SK-N-SH (cell line): ENCODE measurements around the gene CHRNG. TPM values are rescaled to one million over a fixed set of nuclear protein-coding genes. Genes with fewer than 3 reads are reported as not detected.

Source experiments
- CTCF ChIA-PET: fragments of 300-600, 350-600 bp; formaldehyde crosslinking; extraction: SDS; loops from one replicate; lab custom pipeline; 2021; lab: Yijun Ruan, JAX
- POLR2A ChIA-PET: fragments of 350-600 bp; sonication (Branson Sonifier 250); formaldehyde crosslinking; extraction: SDS; loops from one replicate; lab custom pipeline; 2020; ENCODE audit warnings: antibody characterized with exemption, inconsistent platforms; lab: Yijun Ruan, JAX
- DNase-seq: peaks from one replicate; pipeline ENCODE4 v3.0.0; 2012
- H2AFZ ChIP-seq: fragments of 200-600 bp; sonication (generic); 2 replicates; pipeline ENCODE4 v1.8.1; 2016; ENCODE audit warnings: antibody characterized with exemption, mild to moderate bottlenecking, low read depth
- H3F3A ChIP-seq: fragments of 200-600 bp; sonication (generic); replicated peaks from 2 replicates; pipeline ENCODE3; 2016; ENCODE audit warnings: antibody characterized with exemption, mild to moderate bottlenecking; ENCODE audit not compliant: insufficient read depth
- H3K27ac ChIP-seq, 2 experiments: fragments of 200-500 bp in 1 of 2; fragments of 200-600 bp in 1 of 2; sonication (Bioruptor generic) in 1 of 2; sonication (generic), shearing (Covaris generic) in 1 of 2; 2 replicates each; pipeline versions ENCODE4 v1.5.1 to v1.6.1; 2014 to 2016; ENCODE audit warnings: low read depth in 2 of 2, inconsistent platforms in 1 of 2, low read length in 1 of 2, mild to moderate bottlenecking in 1 of 2, mixed read lengths in 1 of 2
- H3K27me3 ChIP-seq: fragments of 200-600 bp; sonication (generic), shearing (Covaris generic); 2 replicates; pipeline ENCODE4 v1.6.1; 2016; ENCODE audit warnings: mixed run types; ENCODE audit not compliant: insufficient read depth
- H3K36me3 ChIP-seq, 2 experiments: fragments of 200-500 bp in 1 of 2; fragments of 200-600 bp in 1 of 2; sonication (Bioruptor generic) in 1 of 2; sonication (generic) in 1 of 2; replicated peaks in 1 of 2; 2 replicates each; pipeline versions ENCODE3 to v1.5.1; 2014 to 2016; ENCODE audit warnings: low read length in 1 of 2, mild to moderate bottlenecking in 1 of 2; ENCODE audit not compliant: insufficient read depth in 2 of 2, control insufficient read depth in 1 of 2
- H3K4me1 ChIP-seq, 2 experiments: fragments of 200-500 bp in 1 of 2; fragments of 200-600 bp in 1 of 2; sonication (Bioruptor generic) in 1 of 2; sonication (generic), shearing (Covaris generic) in 1 of 2; 2 replicates each; pipeline versions ENCODE4 v1.5.1 to v1.6.1; 2014 to 2016; ENCODE audit warnings: low read depth in 1 of 2, low read length in 1 of 2, mixed run types in 1 of 2; ENCODE audit not compliant: insufficient read depth in 2 of 2, control insufficient read depth in 1 of 2
- H3K4me2 ChIP-seq: fragments of 200-600 bp; sonication (generic), shearing (Covaris generic); 2 replicates; pipeline ENCODE4 v1.6.1; 2017; ENCODE audit warnings: mixed run types
- H3K4me3 ChIP-seq, 2 experiments: fragments of 200-500 bp in 1 of 2; fragments of 200-600 bp in 1 of 2; sonication (Bioruptor generic) in 1 of 2; sonication (generic), shearing (Covaris generic) in 1 of 2; 2 replicates each; pipeline versions ENCODE4 v1.5.1 to v1.8.1; 2014 to 2016; ENCODE audit warnings: low read depth in 2 of 2, inconsistent platforms in 1 of 2, low read length in 1 of 2, mild to moderate bottlenecking in 1 of 2, mixed read lengths in 1 of 2, moderate library complexity in 1 of 2
- H3K79me2 ChIP-seq: fragments of 200-600 bp; sonication (generic); 2 replicates; pipeline ENCODE4 v1.8.1; 2017; ENCODE audit warnings: mild to moderate bottlenecking; ENCODE audit not compliant: insufficient read depth
- H3K9ac ChIP-seq: fragments of 200-600 bp; sonication (generic); 2 replicates; pipeline ENCODE4 v1.6.1; 2017; ENCODE audit warnings: mixed run types
- H3K9me2 ChIP-seq: fragments of 200-600 bp; sonication (generic); 2 replicates; pipeline ENCODE4 v1.6.1; 2017; ENCODE audit warnings: mixed run types
- H3K9me3 ChIP-seq: fragments of 200-600 bp; sonication (generic); 2 replicates; pipeline ENCODE4 v1.6.1; 2017; ENCODE audit warnings: mixed run types, mild to moderate bottlenecking, moderate library complexity
- H4K20me1 ChIP-seq: fragments of 200-600 bp; sonication (generic); 2 replicates; pipeline ENCODE4 v1.6.1; 2017; ENCODE audit warnings: mild to moderate bottlenecking, mixed run types; ENCODE audit not compliant: insufficient read depth
- CHD2 ChIP-seq: fragments of 150-350 bp; IDR thresholded peaks from 2 replicates; pipeline ENCODE4 v1.6.1; 2018; ENCODE audit warnings: low read length; ENCODE audit not compliant: partially characterized antibody
- EP300 ChIP-seq, 2 experiments: IDR thresholded peaks; 2 replicates each; pipeline versions ENCODE4 v1.4.0 to v1.6.1; 2012; ENCODE audit warnings: borderline replicate concordance in 1 of 2, low read depth in 1 of 2, low read length in 1 of 2
- FOSL2 ChIP-seq: IDR thresholded peaks from 2 replicates; pipeline ENCODE4 v1.4.0; 2012; ENCODE audit warnings: low read depth, mild to moderate bottlenecking, moderate library complexity, borderline replicate concordance
- FOXM1 ChIP-seq: IDR thresholded peaks from 2 replicates; pipeline ENCODE4 v1.4.0; 2012; ENCODE audit warnings: low read depth, mild to moderate bottlenecking
- GATA2 ChIP-seq: sonication (generic); formaldehyde crosslinking; IDR thresholded peaks from 2 replicates; pipeline ENCODE4 v1.5.0; 2020; ENCODE audit warnings: mild to moderate bottlenecking, missing genetic modification reagents
- NFIC ChIP-seq: IDR thresholded peaks from 2 replicates; pipeline ENCODE4 v1.4.0; 2012; ENCODE audit warnings: borderline replicate concordance
- POLR2AphosphoS5 ChIP-seq: IDR thresholded peaks from 2 replicates; pipeline ENCODE4 v1.6.1; 2012; ENCODE audit warnings: low read depth, low read length
- RAD21 ChIP-seq: IDR thresholded peaks from 2 replicates; pipeline ENCODE4 v1.6.1; 2012; ENCODE audit warnings: mild to moderate bottlenecking, low read length
- RFX5 ChIP-seq: IDR thresholded peaks from 2 replicates; pipeline ENCODE4 v1.6.1; 2012; ENCODE audit warnings: mild to moderate bottlenecking, improper control_type of control experiment, low read length
- SIN3A ChIP-seq: IDR thresholded peaks from 2 replicates; pipeline ENCODE4 v1.6.1; 2012; ENCODE audit warnings: low read depth, mild to moderate bottlenecking, low read length, moderate library complexity, borderline replicate concordance
- SMC3 ChIP-seq: IDR thresholded peaks from 2 replicates; pipeline ENCODE4 v1.6.1; 2012; ENCODE audit warnings: low read depth, low read length, improper control_type of control experiment
- TAF1 ChIP-seq: IDR thresholded peaks from 2 replicates; pipeline ENCODE4 v1.6.1; 2012; ENCODE audit warnings: low read depth, mild to moderate bottlenecking, low read length, moderate library complexity, borderline replicate concordance
- YY1 ChIP-seq: IDR thresholded peaks from 2 replicates; pipeline ENCODE4 v1.4.0; 2012; ENCODE audit warnings: low read depth, mild to moderate bottlenecking
- WGBS: methylation state at CpG from one replicate; pipeline ENCODE4 v1.1.6; 2017; ENCODE audit warnings: low lambda C conversion rate; 5-methylcytosine and 5-hydroxymethylcytosine counted together
- polyA plus RNA-seq, 3 experiments: library from polyadenylated mRNA; depleted of rRNA; stranded (reverse); fragments of >200 nt; gene quantifications; 2 replicates each; pipeline ENCODE4 v1.2.3, GENCODE V29; 2012
- TF ChIP-seq, protein P1 (sequence below): IDR thresholded peaks from 2 replicates; pipeline ENCODE4 v1.6.1; 2012; ENCODE audit warnings: mild to moderate bottlenecking, low read depth, low read length, moderate library complexity
- TF ChIP-seq, protein P2 (sequence below): fragments of 150-350 bp; IDR thresholded peaks from 2 replicates; pipeline ENCODE4 v1.6.1; 2017; ENCODE audit warnings: antibody characterized with exemption, low read length, low read depth, borderline replicate concordance
- TF ChIP-seq, protein P3 (sequence below): IDR thresholded peaks from 2 replicates; pipeline ENCODE4 v1.4.0; 2012; ENCODE audit warnings: low read depth, borderline replicate concordance
- TF ChIP-seq, protein P4 (sequence below): fragments of 150-350 bp; IDR thresholded peaks from 2 replicates; pipeline ENCODE4 v1.6.1; 2016; ENCODE audit warnings: mild to moderate bottlenecking, low read depth, low read length
- TF ChIP-seq, protein P5 (sequence below): fragments of 200-600 bp; sonication (generic); IDR thresholded peaks from 2 replicates; pipeline ENCODE4 v1.6.1; 2017; ENCODE audit warnings: antibody characterized with exemption, mild to moderate bottlenecking, moderate library complexity
- TF ChIP-seq, protein P6 (sequence below): IDR thresholded peaks from 2 replicates; pipeline ENCODE4 v1.4.0; 2012; ENCODE audit warnings: low read depth

The CHRNG gene
- polyA plus RNA-seq, 1 of the 3 experiments (the other 2 are of a cell fraction), result not detected

DNA sequence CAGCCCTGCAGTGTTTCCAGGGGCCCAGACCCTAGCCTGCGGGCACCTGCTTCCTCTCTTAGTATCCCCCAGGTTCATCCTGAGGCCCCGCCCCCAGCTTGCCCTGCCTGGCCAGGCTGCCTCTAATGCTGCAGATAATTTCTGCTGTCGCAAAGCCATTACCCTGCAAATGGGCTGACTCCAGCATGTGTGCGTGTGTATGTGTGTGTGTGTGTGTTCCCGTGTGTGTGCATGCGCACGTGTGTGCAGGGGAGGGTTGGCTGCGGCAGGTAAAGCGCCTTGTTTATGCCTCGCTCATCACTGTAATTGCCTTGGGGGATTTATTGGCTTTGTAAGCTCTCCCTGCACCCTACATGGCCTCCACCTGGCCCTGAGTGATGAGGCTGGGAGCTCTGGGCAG is 26.9 kb upstream of the CHRNG start:
- H4K20me1 ChIP-seq, result no peaks in the 10 kb centered on the region
- ChIA-PET CTCF (interaction anchor here (0.9 to 3.9 kb wide), 6 partner anchors 9 to 77 kb away, joined by 4 to 55 read pairs (median 8); partner anchors contain the start of genes CHRND and PRSS56), POLR2A (no interaction called here)
- H3K4me3 ChIP-seq, result no peak overlapping the region
- H3K36me3 ChIP-seq, result no peaks in the 10 kb centered on the region
- H3K4me1 ChIP-seq, result peaks cover 0 to 15% of the 10 kb centered on the region in 2 experiments; a peak in 1 of 4 replicates
- no peak for DNase-seq
- H3K9me2 ChIP-seq, result no peaks in the 10 kb centered on the region
- no peaks in the 10 kb centered on the region for H3K79me2 ChIP-seq
- no peak overlapping the region for H3K27ac ChIP-seq
- H3K4me2 ChIP-seq, result no peak overlapping the region
- TF ChIP-seq, protein P1, sequence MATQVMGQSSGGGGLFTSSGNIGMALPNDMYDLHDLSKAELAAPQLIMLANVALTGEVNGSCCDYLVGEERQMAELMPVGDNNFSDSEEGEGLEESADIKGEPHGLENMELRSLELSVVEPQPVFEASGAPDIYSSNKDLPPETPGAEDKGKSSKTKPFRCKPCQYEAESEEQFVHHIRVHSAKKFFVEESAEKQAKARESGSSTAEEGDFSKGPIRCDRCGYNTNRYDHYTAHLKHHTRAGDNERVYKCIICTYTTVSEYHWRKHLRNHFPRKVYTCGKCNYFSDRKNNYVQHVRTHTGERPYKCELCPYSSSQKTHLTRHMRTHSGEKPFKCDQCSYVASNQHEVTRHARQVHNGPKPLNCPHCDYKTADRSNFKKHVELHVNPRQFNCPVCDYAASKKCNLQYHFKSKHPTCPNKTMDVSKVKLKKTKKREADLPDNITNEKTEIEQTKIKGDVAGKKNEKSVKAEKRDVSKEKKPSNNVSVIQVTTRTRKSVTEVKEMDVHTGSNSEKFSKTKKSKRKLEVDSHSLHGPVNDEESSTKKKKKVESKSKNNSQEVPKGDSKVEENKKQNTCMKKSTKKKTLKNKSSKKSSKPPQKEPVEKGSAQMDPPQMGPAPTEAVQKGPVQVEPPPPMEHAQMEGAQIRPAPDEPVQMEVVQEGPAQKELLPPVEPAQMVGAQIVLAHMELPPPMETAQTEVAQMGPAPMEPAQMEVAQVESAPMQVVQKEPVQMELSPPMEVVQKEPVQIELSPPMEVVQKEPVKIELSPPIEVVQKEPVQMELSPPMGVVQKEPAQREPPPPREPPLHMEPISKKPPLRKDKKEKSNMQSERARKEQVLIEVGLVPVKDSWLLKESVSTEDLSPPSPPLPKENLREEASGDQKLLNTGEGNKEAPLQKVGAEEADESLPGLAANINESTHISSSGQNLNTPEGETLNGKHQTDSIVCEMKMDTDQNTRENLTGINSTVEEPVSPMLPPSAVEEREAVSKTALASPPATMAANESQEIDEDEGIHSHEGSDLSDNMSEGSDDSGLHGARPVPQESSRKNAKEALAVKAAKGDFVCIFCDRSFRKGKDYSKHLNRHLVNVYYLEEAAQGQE, result no peak
- TF ChIP-seq, protein P2, sequence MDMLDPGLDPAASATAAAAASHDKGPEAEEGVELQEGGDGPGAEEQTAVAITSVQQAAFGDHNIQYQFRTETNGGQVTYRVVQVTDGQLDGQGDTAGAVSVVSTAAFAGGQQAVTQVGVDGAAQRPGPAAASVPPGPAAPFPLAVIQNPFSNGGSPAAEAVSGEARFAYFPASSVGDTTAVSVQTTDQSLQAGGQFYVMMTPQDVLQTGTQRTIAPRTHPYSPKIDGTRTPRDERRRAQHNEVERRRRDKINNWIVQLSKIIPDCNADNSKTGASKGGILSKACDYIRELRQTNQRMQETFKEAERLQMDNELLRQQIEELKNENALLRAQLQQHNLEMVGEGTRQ, result no peak
- TF ChIP-seq YY1 (no peak), SMC3 (no peak), FOSL2 (no peak), EP300 (IDR thresholded peaks at IDR 0.05; ENCODE audit: borderline replicate concordance in 1 of 2, low read depth in 1 of 2, low read length in 1 of 2) (no peak), GATA2 (no peak), CHD2 (no peak), RFX5 (no peak), NFIC (no peak), TAF1 (no peak), FOXM1 (no peak), POLR2AphosphoS5 (no peak), RAD21 (no peak), SIN3A (no peak)
- TF ChIP-seq, protein P3, sequence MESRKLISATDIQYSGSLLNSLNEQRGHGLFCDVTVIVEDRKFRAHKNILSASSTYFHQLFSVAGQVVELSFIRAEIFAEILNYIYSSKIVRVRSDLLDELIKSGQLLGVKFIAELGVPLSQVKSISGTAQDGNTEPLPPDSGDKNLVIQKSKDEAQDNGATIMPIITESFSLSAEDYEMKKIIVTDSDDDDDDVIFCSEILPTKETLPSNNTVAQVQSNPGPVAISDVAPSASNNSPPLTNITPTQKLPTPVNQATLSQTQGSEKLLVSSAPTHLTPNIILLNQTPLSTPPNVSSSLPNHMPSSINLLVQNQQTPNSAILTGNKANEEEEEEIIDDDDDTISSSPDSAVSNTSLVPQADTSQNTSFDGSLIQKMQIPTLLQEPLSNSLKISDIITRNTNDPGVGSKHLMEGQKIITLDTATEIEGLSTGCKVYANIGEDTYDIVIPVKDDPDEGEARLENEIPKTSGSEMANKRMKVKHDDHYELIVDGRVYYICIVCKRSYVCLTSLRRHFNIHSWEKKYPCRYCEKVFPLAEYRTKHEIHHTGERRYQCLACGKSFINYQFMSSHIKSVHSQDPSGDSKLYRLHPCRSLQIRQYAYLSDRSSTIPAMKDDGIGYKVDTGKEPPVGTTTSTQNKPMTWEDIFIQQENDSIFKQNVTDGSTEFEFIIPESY, result no peak
- TF ChIP-seq, protein P4, sequence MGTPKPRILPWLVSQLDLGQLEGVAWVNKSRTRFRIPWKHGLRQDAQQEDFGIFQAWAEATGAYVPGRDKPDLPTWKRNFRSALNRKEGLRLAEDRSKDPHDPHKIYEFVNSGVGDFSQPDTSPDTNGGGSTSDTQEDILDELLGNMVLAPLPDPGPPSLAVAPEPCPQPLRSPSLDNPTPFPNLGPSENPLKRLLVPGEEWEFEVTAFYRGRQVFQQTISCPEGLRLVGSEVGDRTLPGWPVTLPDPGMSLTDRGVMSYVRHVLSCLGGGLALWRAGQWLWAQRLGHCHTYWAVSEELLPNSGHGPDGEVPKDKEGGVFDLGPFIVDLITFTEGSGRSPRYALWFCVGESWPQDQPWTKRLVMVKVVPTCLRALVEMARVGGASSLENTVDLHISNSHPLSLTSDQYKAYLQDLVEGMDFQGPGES, result no peak
- TF ChIP-seq, protein P5, sequence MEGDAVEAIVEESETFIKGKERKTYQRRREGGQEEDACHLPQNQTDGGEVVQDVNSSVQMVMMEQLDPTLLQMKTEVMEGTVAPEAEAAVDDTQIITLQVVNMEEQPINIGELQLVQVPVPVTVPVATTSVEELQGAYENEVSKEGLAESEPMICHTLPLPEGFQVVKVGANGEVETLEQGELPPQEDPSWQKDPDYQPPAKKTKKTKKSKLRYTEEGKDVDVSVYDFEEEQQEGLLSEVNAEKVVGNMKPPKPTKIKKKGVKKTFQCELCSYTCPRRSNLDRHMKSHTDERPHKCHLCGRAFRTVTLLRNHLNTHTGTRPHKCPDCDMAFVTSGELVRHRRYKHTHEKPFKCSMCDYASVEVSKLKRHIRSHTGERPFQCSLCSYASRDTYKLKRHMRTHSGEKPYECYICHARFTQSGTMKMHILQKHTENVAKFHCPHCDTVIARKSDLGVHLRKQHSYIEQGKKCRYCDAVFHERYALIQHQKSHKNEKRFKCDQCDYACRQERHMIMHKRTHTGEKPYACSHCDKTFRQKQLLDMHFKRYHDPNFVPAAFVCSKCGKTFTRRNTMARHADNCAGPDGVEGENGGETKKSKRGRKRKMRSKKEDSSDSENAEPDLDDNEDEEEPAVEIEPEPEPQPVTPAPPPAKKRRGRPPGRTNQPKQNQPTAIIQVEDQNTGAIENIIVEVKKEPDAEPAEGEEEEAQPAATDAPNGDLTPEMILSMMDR, result no peak
- TF ChIP-seq, protein P6, sequence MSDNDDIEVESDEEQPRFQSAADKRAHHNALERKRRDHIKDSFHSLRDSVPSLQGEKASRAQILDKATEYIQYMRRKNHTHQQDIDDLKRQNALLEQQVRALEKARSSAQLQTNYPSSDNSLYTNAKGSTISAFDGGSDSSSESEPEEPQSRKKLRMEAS, result no peak
- H3K9me3 ChIP-seq, result no peaks in the 10 kb centered on the region
- peaks cover 19% of the 10 kb centered on the region for H3K27me3 ChIP-seq
- no peaks in the 10 kb centered on the region for H3F3A ChIP-seq
- no peak overlapping the region for H3K9ac ChIP-seq
- H2AFZ ChIP-seq, result no peak overlapping the region
- WGBS, result 80% methylated on average over 9 of the region's 10 CpGs
